KMS-11 (cell line): ENCODE results near the gene ATP6V1F.

Experiments
- H2AFZ ChIP-seq: fragments of 200-600 bp; sonication (generic); 2 replicates; pipeline ENCODE4 v1.6.1; 2016; ENCODE audit warnings: antibody characterized with exemption, mixed run types, low read depth
- H3K27ac ChIP-seq: fragments of 200-600 bp; sonication (generic); 2 replicates; pipeline ENCODE4 v1.6.1; 2016; ENCODE audit warnings: mild to moderate bottlenecking, mixed run types
- H3K27me3 ChIP-seq: fragments of 200-600 bp; sonication (generic); 2 replicates; pipeline ENCODE4 v1.6.1; 2017; ENCODE audit warnings: mild to moderate bottlenecking, low read depth, mixed run types, moderate library complexity; ENCODE audit not compliant: insufficient read depth
- H3K36me3 ChIP-seq: fragments of 200-600 bp; sonication (generic); 2 replicates; pipeline ENCODE4 v1.6.1; 2017; ENCODE audit warnings: mild to moderate bottlenecking, mixed run types; ENCODE audit not compliant: insufficient read depth
- H3K4me1 ChIP-seq: fragments of 200-600 bp; sonication (generic); 2 replicates; pipeline ENCODE4 v1.6.1; 2016; ENCODE audit warnings: mild to moderate bottlenecking, low read depth, mixed run types; ENCODE audit not compliant: poor library complexity, severe bottlenecking
- H3K4me2 ChIP-seq: fragments of 200-600 bp; sonication (generic); 2 replicates; pipeline ENCODE4 v1.7.0; 2016; ENCODE audit warnings: mild to moderate bottlenecking, mixed run types
- H3K4me3 ChIP-seq: fragments of 200-600 bp; sonication (generic); IDR thresholded peaks from 2 replicates; pipeline ENCODE4 v1.6.1; 2017; ENCODE audit warnings: low read depth, low read length, mixed read lengths; ENCODE audit not compliant: insufficient read depth
- H3K79me2 ChIP-seq: fragments of 200-600 bp; sonication (generic); 2 replicates; pipeline ENCODE4 v1.6.1; 2016; ENCODE audit warnings: low read depth, mixed run types; ENCODE audit not compliant: insufficient read depth
- H3K9ac ChIP-seq: fragments of 200-600 bp; sonication (generic); 2 replicates; pipeline ENCODE4 v1.6.1; 2016; ENCODE audit warnings: mild to moderate bottlenecking, mixed run types
- H4K20me1 ChIP-seq: fragments of 200-600 bp; sonication (generic); 2 replicates; pipeline ENCODE4 v1.6.1; 2016; ENCODE audit warnings: mild to moderate bottlenecking, mixed run types; ENCODE audit not compliant: insufficient read depth
- TF ChIP-seq, protein P1 (sequence below): fragments of 200-600 bp; sonication (generic); conservative IDR thresholded peaks from 2 replicates; pipeline ENCODE4 v1.6.1; 2017; ENCODE audit warnings: low read depth, mild to moderate bottlenecking, antibody characterized with exemption, low read length, moderate library complexity, mixed read lengths

ATP6V1F gene

DNA sequence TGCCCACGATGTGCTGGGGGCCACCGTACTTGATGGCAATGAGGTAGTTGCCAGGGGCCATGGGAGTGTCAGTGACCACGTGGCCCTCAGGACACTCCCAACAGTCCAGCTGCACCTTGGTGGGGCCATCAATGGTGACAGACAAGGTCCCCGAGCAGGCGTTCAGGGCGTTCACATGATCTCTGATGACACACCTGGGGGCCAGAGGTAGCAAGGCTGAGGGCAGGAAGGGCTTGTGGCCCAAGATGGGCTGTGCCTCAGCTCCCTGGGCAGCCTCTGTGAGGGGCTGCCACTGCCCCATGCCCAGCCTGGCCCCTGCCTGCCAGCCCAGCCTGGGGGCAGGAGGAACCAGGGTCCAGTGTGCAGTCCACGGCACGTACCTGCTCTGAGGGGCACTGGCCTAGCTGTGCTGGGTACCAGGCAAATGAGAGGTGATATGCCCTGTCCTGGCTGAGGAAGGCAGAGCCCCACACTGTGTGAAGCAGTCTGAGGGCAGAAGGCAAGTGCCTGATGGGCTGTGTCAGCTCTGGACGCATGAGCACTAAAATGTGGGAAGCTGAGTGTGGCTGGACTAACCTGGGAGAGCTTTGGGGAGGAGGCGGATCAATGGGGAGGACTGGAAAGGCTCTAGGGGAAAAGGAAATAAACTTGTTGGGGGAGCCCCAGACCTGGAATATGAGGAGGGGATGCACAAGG is 51.4 kb downstream of the ATP6V1F start:
- H3K27me3 ChIP-seq, result peaks cover 24% of the 10 kb centered on the region; the same call in 1 of the 2 replicates
- H2AFZ ChIP-seq, result no peak overlapping the region
- H3K4me2 ChIP-seq, result no peak overlapping the region
- no peaks in the 10 kb centered on the region for H3K36me3 ChIP-seq
- TF ChIP-seq, protein P1, sequence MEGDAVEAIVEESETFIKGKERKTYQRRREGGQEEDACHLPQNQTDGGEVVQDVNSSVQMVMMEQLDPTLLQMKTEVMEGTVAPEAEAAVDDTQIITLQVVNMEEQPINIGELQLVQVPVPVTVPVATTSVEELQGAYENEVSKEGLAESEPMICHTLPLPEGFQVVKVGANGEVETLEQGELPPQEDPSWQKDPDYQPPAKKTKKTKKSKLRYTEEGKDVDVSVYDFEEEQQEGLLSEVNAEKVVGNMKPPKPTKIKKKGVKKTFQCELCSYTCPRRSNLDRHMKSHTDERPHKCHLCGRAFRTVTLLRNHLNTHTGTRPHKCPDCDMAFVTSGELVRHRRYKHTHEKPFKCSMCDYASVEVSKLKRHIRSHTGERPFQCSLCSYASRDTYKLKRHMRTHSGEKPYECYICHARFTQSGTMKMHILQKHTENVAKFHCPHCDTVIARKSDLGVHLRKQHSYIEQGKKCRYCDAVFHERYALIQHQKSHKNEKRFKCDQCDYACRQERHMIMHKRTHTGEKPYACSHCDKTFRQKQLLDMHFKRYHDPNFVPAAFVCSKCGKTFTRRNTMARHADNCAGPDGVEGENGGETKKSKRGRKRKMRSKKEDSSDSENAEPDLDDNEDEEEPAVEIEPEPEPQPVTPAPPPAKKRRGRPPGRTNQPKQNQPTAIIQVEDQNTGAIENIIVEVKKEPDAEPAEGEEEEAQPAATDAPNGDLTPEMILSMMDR, result no peak
- H3K4me3 ChIP-seq, result no peak overlapping the region
- H4K20me1 ChIP-seq, result no peaks in the 10 kb centered on the region
- no peaks in the 10 kb centered on the region for H3K79me2 ChIP-seq
- H3K9ac ChIP-seq, result no peak overlapping the region
- peaks cover under 1% of the 10 kb centered on the region for H3K4me1 ChIP-seq
- H3K27ac ChIP-seq, result no peak overlapping the region

DNA sequence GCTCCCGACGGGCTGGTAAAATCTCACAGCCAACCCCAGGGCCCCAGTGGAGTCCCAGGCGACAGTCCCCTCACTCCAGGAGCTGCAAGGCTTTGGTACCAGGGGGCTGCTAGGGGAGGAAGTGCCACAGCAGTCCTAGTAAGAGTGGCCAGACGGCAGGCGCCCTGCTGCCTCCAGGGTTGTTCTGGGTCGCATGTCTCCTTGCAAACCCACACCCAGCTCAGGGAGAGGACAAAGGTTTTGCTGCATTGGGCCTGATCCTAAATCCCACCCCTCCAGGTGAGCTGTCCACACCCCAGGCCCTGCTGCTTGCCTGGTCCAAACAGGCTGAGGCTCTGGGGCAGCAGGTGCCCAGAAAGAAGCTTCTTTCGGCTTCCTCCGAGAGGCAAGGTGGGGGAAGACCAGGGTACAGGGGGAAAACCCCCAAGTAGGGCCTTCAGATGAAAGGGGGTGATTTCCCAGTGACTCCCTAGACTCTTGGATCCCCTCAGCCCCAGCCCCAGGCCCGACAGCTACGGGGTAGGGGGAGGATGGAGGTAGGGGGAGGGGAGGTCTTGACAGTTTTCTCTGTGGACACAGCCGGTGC is 52.0 kb downstream of the ATP6V1F start:
- Histone ChIP-seq H3K4me1 (peaks cover 7% of the 10 kb centered on the region), H3K36me3 (no peaks in the 10 kb centered on the region), H4K20me1 (no peaks in the 10 kb centered on the region), H3K27me3 (peaks cover 20% of the 10 kb centered on the region; the same call in 1 of the 2 replicates), H3K79me2 (no peaks in the 10 kb centered on the region), H3K4me3 (no peak overlapping the region), H3K9ac (no peak overlapping the region), H2AFZ (no peak overlapping the region), H3K4me2 (no peak overlapping the region), H3K27ac (no peak overlapping the region)
- TF ChIP-seq, protein P1, result no peak

DNA sequence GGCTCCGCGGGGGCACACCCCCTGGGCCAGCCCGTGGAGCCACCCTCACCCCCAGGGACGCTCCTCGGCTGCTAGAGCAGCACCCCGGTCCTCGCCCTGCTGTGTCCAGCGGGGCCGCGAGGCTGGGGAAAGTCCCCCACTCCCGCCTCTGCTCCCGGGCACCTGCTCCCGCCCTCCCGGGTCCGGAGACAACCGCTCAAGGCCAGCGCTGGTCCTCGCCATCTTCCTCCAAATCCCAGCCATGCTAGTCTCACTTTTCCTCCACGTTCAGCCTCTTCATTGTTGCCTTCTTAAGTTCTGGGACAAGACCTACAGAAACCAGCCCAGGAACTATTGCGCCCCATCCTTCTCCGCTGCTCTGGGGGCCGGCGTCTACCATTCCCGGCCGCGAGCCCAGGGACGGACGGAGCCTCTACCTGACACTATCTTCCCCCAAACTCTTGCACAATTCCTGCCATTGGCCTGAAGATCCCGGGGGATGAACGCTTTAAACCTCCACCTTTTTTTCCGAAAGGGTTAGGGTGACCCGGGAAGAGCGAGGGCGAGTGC is 52.7 kb downstream of the ATP6V1F start:
- no peaks in the 10 kb centered on the region for H3K79me2 ChIP-seq
- H3K4me3 ChIP-seq, result no peak overlapping the region
- no peak overlapping the region for H3K4me2 ChIP-seq
- peaks cover 17% of the 10 kb centered on the region; the same call in 1 of the 2 replicates for H3K27me3 ChIP-seq
- no peaks in the 10 kb centered on the region for H4K20me1 ChIP-seq
- no peak overlapping the region for H2AFZ ChIP-seq
- H3K36me3 ChIP-seq, result no peaks in the 10 kb centered on the region
- H3K9ac ChIP-seq, result no peak overlapping the region
- H3K4me1 ChIP-seq, result peaks cover 9% of the 10 kb centered on the region
- TF ChIP-seq, protein P1, result no peak
- no peak overlapping the region for H3K27ac ChIP-seq
